ENCODE data around the gene CDX1. TPM values are rescaled to one million over a fixed set of nuclear protein-coding genes. Genes with fewer than 3 reads are reported as not detected.

CDX1 gene
- total RNA-seq, 1 donor = 0.18 TPM

- H3K4me3 ChIP-seq (ENCODE audit: low read depth, low read length) = no peak overlapping the region
- TF ChIP-seq CTCF (IDR thresholded peaks at IDR 0.05; ENCODE audit: insufficient read depth, low read length) = no peak
- no peak for DNase-seq (ENCODE audit: low read depth)
These were observed 24.4 kb downstream of the CDX1 start for GRCh38 chr5:150190987-150191386.

DNA sequence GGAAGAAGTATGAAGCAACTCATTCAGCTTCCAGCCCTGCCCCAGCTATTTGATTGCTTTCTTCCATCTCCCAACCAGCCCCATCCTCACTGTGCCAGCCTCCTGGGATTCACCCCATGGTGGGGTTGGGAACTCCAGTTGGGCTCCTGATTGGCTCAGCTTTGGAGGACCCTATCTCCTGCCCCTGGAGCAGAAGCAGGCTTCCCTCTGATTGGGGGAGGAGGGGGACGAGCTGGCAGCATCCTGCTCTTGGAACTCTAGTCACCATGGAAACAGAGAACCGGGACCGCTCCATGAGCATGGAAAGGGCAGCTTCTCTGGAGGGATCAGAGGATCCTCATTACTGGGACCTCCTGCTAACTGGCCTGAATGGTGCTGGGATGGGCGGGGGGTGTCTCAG is 25.9 kb downstream of the CDX1 start:
- no peak for DNase-seq (ENCODE audit: low read depth)
- H3K4me3 ChIP-seq (ENCODE audit: low read depth, low read length) = no peak overlapping the region
- TF ChIP-seq CTCF (IDR thresholded peaks at IDR 0.05; ENCODE audit: insufficient read depth, low read length) = no peak

- no peak for TF ChIP-seq CTCF (IDR thresholded peaks at IDR 0.05; ENCODE audit: insufficient read depth, low read length)
- no peak for DNase-seq (ENCODE audit: low read depth)
- H3K4me3 ChIP-seq (ENCODE audit: low read depth, low read length) = no peak overlapping the region
These were observed 29.3 kb downstream of the CDX1 start for GRCh38 chr5:150195736-150196485.

DNA sequence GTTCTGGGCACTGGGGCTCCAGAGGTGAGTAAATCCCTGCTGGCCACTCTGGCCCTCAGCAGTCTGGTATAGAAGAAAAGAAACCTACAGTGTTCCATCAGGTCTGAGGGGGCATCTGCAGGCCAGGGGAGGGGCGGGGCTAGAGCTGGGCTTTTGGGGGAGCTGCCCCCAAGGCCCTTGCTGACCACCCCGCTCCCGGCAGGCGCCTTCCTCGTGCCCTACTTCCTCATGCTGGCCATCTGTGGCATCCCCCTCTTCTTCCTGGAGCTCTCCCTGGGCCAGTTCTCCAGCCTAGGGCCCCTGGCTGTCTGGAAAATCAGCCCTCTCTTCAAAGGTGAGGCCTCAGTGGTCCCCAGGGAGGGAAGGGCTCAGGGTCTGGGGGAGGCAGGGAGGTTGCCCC is 29.9 kb downstream of the CDX1 start:
- H3K4me3 ChIP-seq (ENCODE audit: low read depth, low read length) = no peak overlapping the region

GRCh38 chr5:150196986-150197385 is 30.4 kb downstream of the CDX1 start:
- no peak overlapping the region for H3K4me3 ChIP-seq (ENCODE audit: low read depth, low read length)
- DNase-seq (ENCODE audit: low read depth) = no peak
- no peak for TF ChIP-seq CTCF (IDR thresholded peaks at IDR 0.05; ENCODE audit: insufficient read depth, low read length)

More for the DNA sequence above, 29.9 kb downstream of the CDX1 start:
- DNase-seq (ENCODE audit: low read depth) = no peak
- TF ChIP-seq CTCF (IDR thresholded peaks at IDR 0.05; ENCODE audit: insufficient read depth, low read length) = no peak

DNA sequence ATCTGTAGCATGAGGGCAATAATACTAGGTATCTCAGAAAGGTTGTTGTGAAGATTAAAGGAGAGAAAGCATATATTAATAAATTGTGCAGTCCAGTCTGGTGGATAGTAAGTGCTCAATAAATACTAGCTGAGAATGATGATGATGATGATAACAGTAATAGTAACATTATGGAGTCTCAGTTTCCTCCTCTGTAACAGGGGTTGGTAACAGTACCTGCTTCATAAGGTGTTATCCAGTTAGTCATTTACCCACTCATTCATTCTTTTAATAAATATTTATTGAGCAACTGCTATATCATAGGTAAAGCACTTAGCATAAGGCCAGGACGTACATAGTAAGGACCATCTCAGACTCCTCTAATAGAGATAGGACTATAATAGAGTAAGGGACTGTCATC is 30.9 kb downstream of the CDX1 start:
- no peak for DNase-seq (ENCODE audit: low read depth)
- no peak for TF ChIP-seq CTCF (IDR thresholded peaks at IDR 0.05; ENCODE audit: insufficient read depth, low read length)
- no peak overlapping the region for H3K4me3 ChIP-seq (ENCODE audit: low read depth, low read length)

- TF ChIP-seq CTCF (IDR thresholded peaks at IDR 0.05; ENCODE audit: insufficient read depth, low read length) = no peak
- DNase-seq (ENCODE audit: low read depth) = no peak
These were observed 35.9 kb downstream of the CDX1 start for GRCh38 chr5:150202501-150202900.

More at GRCh38 chr5:150202501-150202900, 35.9 kb downstream of the CDX1 start:
- no peak overlapping the region for H3K4me3 ChIP-seq (ENCODE audit: low read depth, low read length)
